ENCODE results near the gene IGFBP2. TPM values are rescaled to one million over a fixed set of nuclear protein-coding genes. Genes with fewer than 3 reads are reported as not detected.

Gene IGFBP2
- total RNA-seq, 1 donor from 2014 or later: 208 TPM

DNA sequence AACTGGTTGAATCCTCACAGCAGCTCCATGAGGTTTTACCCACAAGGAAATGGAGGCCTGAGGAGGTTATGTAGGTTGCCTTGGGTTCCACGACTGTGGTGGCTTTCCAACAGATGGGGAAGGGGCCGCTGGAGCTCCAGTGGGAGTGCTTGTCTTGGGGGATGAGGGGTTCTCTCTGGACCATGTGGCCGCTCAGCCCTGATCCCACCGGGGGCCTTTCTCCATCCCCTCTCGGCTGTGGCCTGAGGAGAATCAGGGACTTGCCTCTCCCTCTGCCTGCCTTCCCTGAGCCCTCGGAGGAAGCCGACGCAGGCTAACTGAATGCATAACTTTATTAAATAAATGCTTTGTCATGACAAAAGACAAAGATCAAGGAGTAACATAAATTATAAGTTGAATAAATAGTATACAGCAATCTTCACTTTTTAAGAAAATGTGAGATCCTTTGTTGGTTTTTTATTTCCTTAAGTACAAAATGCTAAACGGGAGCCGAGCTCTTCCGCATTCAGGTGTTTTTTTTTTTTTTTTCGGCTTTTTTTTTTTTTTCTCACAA is 38.6 kb downstream of the IGFBP2 start:
- Mint-ChIP-seq H3K27ac (ENCODE audit: unreplicated experiment) (no peak overlapping the region), H3K4me3 (ENCODE audit: unreplicated experiment) (no peak overlapping the region)

DNA sequence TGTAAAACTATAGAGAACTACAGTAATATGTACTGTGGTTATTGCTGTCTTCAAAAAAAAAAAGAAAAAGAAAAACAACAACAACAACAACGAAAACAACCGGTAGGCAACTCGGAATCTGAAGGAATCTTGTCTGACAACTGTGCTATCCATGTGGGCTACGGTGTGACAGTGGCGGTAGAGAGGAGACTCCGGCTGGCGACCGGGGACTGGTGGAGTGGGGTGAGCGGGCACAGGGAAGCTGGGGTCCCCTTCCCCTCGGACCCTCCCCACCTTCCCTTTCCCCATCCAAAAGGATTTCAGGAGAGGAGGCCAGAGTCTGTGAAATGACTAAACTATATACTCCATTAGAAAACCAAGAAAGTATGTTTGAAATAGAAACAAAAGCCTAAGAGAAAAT is 39.2 kb downstream of the IGFBP2 start:
- Mint-ChIP-seq H3K27me3 (ENCODE audit: unreplicated experiment) (peaks cover 10% of the 10 kb centered on the region), H3K36me3 (ENCODE audit: unreplicated experiment) (peaks cover 11% of the 10 kb centered on the region), H3K27ac (ENCODE audit: unreplicated experiment) (no peak overlapping the region), H3K9me3 (ENCODE audit: unreplicated experiment) (peaks cover 4% of the 10 kb centered on the region), H3K4me1 (ENCODE audit: low read depth, unreplicated experiment) (no peaks in the 10 kb centered on the region), H3K4me3 (ENCODE audit: unreplicated experiment) (no peak overlapping the region)
- no peak for DNase-seq
- TF ChIP-seq, protein P1, sequence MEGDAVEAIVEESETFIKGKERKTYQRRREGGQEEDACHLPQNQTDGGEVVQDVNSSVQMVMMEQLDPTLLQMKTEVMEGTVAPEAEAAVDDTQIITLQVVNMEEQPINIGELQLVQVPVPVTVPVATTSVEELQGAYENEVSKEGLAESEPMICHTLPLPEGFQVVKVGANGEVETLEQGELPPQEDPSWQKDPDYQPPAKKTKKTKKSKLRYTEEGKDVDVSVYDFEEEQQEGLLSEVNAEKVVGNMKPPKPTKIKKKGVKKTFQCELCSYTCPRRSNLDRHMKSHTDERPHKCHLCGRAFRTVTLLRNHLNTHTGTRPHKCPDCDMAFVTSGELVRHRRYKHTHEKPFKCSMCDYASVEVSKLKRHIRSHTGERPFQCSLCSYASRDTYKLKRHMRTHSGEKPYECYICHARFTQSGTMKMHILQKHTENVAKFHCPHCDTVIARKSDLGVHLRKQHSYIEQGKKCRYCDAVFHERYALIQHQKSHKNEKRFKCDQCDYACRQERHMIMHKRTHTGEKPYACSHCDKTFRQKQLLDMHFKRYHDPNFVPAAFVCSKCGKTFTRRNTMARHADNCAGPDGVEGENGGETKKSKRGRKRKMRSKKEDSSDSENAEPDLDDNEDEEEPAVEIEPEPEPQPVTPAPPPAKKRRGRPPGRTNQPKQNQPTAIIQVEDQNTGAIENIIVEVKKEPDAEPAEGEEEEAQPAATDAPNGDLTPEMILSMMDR (IDR thresholded peaks at IDR 0.05; ENCODE audit: partially characterized antibody, unreplicated experiment): no peak

More for the DNA sequence above, 38.6 kb downstream of the IGFBP2 start:
- peaks cover 11% of the 10 kb centered on the region for H3K36me3 Mint-ChIP-seq (ENCODE audit: unreplicated experiment)
- peaks cover 4% of the 10 kb centered on the region for H3K9me3 Mint-ChIP-seq (ENCODE audit: unreplicated experiment)
- TF ChIP-seq, protein P1 (IDR thresholded peaks at IDR 0.05; ENCODE audit: partially characterized antibody, unreplicated experiment): no peak
- no peaks in the 10 kb centered on the region for H3K4me1 Mint-ChIP-seq (ENCODE audit: low read depth, unreplicated experiment)
- H3K27me3 Mint-ChIP-seq (ENCODE audit: unreplicated experiment): peaks cover 10% of the 10 kb centered on the region
- DNase-seq: no peak

DNA sequence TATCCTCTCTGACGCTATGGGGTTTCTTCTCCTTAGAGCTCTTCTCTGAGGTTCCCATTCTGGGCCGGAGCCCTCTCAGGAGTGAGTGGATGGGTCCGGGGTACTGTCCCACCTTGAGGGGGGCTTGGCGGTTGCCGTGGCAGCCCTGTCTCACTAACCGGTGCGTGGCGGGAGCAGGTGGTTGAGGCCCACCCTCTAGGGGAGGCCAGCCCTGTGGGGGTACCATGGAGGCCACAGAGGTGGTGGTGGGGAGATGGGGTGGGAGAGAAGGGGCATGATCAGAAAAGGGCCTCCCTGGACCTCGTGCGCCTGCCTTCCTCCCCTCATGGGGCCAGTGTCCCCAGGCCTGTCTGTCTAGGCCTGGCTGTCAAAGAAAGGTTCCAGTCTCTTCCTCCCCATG is 39.8 kb downstream of the IGFBP2 start:
- H3K27ac Mint-ChIP-seq (ENCODE audit: unreplicated experiment): no peak overlapping the region
- TF ChIP-seq, protein P1 (IDR thresholded peaks at IDR 0.05; ENCODE audit: partially characterized antibody, unreplicated experiment): no peak
- H3K27me3 Mint-ChIP-seq (ENCODE audit: unreplicated experiment): peaks cover 7% of the 10 kb centered on the region
- peaks cover 6% of the 10 kb centered on the region for H3K9me3 Mint-ChIP-seq (ENCODE audit: unreplicated experiment)
- no peaks in the 10 kb centered on the region for H3K4me1 Mint-ChIP-seq (ENCODE audit: low read depth, unreplicated experiment)
- no peak for DNase-seq
- H3K4me3 Mint-ChIP-seq (ENCODE audit: unreplicated experiment): no peak overlapping the region
- peaks cover 8% of the 10 kb centered on the region for H3K36me3 Mint-ChIP-seq (ENCODE audit: unreplicated experiment)

DNA sequence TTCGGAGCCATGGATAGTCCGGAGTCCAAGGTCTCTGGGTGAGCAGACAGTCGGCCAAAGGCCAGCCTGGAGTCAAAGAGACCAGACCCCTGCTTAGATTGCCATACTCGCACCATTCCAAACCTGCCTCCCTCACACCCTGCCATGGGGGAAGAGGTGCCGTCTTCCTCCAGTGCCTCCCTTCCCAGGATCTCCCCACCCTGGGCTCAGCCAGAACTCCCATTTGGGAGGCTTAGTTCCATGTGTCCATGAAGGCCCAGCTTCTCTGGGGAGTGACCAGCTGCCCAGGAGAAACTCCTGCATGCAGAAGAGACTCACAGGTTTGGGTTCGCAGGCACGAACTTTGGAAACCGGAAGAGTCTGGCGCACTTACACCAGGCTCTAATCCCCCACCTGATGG is 40.4 kb downstream of the IGFBP2 start:
- H3K36me3 Mint-ChIP-seq (ENCODE audit: unreplicated experiment): peaks cover 8% of the 10 kb centered on the region
- H3K4me1 Mint-ChIP-seq (ENCODE audit: low read depth, unreplicated experiment): no peaks in the 10 kb centered on the region
- H3K27me3 Mint-ChIP-seq (ENCODE audit: unreplicated experiment): peaks cover 7% of the 10 kb centered on the region
- H3K9me3 Mint-ChIP-seq (ENCODE audit: unreplicated experiment): peaks cover 6% of the 10 kb centered on the region
- no peak for DNase-seq
- no peak overlapping the region for H3K27ac Mint-ChIP-seq (ENCODE audit: unreplicated experiment)
- TF ChIP-seq, protein P1 (IDR thresholded peaks at IDR 0.05; ENCODE audit: partially characterized antibody, unreplicated experiment): no peak
- H3K4me3 Mint-ChIP-seq (ENCODE audit: unreplicated experiment): no peak overlapping the region

DNA sequence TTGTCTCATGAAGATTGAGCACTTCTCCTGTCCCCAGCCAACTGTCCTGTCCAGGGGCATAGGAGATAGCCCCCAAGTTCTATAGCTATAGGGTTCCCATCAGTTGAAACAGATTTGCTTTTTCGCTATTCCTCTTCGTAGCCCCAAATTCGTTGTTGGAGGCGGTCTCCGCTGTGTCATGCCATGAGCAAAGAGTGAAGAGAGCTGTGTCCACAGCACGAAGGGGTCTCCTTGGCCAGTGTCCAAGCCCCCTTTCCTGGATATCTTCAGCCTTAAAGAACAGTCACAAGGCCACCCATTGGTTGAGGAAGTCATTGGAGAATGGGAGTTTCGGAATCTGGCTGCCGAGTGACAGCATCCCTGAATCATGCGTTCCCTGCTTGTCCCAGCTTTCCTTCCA is 41.2 kb downstream of the IGFBP2 start:
- DNase-seq: no peak
- Mint-ChIP-seq H3K36me3 (ENCODE audit: unreplicated experiment) (peaks cover under 1% of the 10 kb centered on the region), H3K27ac (ENCODE audit: unreplicated experiment) (no peak overlapping the region), H3K4me3 (ENCODE audit: unreplicated experiment) (no peak overlapping the region), H3K4me1 (ENCODE audit: low read depth, unreplicated experiment) (no peaks in the 10 kb centered on the region), H3K9me3 (ENCODE audit: unreplicated experiment) (peaks cover 4% of the 10 kb centered on the region), H3K27me3 (ENCODE audit: unreplicated experiment) (peaks cover 1% of the 10 kb centered on the region)
- TF ChIP-seq, protein P1 (IDR thresholded peaks at IDR 0.05; ENCODE audit: partially characterized antibody, unreplicated experiment): no peak
